ENCODE measurements around the gene INTS1.

The INTS1 gene

GRCh38 chr7:1503390-1503789 lies 799 bp downstream of the INTS1 start:
- DNase-seq (ENCODE audit: low read depth), result no peak

- DNase-seq (ENCODE audit: low read depth), result no peak
Observed at GRCh38 chr7:1502845-1503244, 1.3 kb downstream of the INTS1 start.

- DNase-seq (ENCODE audit: low read depth), result no peak
Observed at GRCh38 chr7:1501487-1502270, 2.5 kb downstream of the INTS1 start.

- DNase-seq (ENCODE audit: low read depth), result no peak
Observed at GRCh38 chr7:1500064-1500807, 4.0 kb downstream of the INTS1 start.

GRCh38 chr7:1499367-1500029 lies 4.7 kb downstream of the INTS1 start:
- no peak for DNase-seq (ENCODE audit: low read depth)

GRCh38 chr7:1498370-1499305 lies 5.6 kb downstream of the INTS1 start:
- DNase-seq (ENCODE audit: low read depth), result no peak

- DNase-seq (ENCODE audit: low read depth), result no peak
Observed at GRCh38 chr7:1497293-1497927, 6.8 kb downstream of the INTS1 start.

GRCh38 chr7:1496531-1497292 lies 7.5 kb downstream of the INTS1 start:
- no peak for DNase-seq (ENCODE audit: low read depth)

- no peak for DNase-seq (ENCODE audit: low read depth)
Observed at GRCh38 chr7:1495564-1496242, 8.5 kb downstream of the INTS1 start.

- DNase-seq (ENCODE audit: low read depth), result no peak
Observed at GRCh38 chr7:1494866-1495563, 9.2 kb downstream of the INTS1 start.

- no peak for DNase-seq (ENCODE audit: low read depth)
Observed at GRCh38 chr7:1494447-1494846, 9.7 kb downstream of the INTS1 start.

GRCh38 chr7:1493571-1493970 lies 10.6 kb downstream of the INTS1 start:
- no peak for DNase-seq (ENCODE audit: low read depth)

GRCh38 chr7:1493129-1493528 lies 11.1 kb downstream of the INTS1 start:
- DNase-seq (ENCODE audit: low read depth), result no peak

GRCh38 chr7:1492640-1493039 lies 11.5 kb downstream of the INTS1 start:
- no peak for DNase-seq (ENCODE audit: low read depth)

GRCh38 chr7:1492221-1492620 lies 12.0 kb downstream of the INTS1 start:
- no peak for DNase-seq (ENCODE audit: low read depth)

- no peak for DNase-seq (ENCODE audit: low read depth)
Observed at GRCh38 chr7:1490837-1491236, 13.4 kb downstream of the INTS1 start.

GRCh38 chr7:1489336-1489735 lies 14.9 kb downstream of the INTS1 start:
- DNase-seq (ENCODE audit: low read depth), result no peak

GRCh38 chr7:1488016-1488415 lies 16.2 kb downstream of the INTS1 start:
- no peak for DNase-seq (ENCODE audit: low read depth)

- no peak for DNase-seq (ENCODE audit: low read depth)
Observed at GRCh38 chr7:1487466-1487865, 16.7 kb downstream of the INTS1 start.

Data from ELR (cell line).